ENCODE results near the gene MANBA. TPM values are rescaled to one million over a fixed set of nuclear protein-coding genes. Genes with fewer than 3 reads are reported as not detected.

Gene MANBA
- total RNA-seq, 1 experiment from 2014 or later = 13.6 TPM

DNA sequence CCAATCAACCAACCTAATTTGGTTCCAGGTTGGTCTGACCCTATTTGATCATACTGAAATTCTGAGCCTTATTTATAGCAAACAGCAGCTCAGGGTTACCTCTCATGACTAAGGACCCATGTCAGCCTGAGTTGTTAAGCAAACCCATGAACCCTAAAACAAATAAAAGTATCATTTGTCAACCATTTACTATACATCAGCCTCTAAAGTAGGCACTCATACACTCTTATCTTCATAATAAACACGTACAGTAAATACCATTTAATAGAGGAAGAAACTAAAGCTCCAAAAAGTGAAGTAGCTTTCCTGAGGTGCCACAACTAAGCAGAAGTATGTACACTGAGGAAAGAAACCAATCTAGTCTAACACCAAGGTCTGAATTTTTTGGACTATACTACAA is 25.2 kb downstream of the MANBA start:
- H3K4me1 Mint-ChIP-seq (ENCODE audit: low read depth, unreplicated experiment) = peaks cover 24% of the 10 kb centered on the region
- no peak for DNase-seq
- CTCF ChIA-PET = no interaction called here
- H3K27ac Mint-ChIP-seq (ENCODE audit: unreplicated experiment) = no peak overlapping the region
- H3K27me3 Mint-ChIP-seq (ENCODE audit: unreplicated experiment) = no peaks in the 10 kb centered on the region
- TF ChIP-seq, protein P1, sequence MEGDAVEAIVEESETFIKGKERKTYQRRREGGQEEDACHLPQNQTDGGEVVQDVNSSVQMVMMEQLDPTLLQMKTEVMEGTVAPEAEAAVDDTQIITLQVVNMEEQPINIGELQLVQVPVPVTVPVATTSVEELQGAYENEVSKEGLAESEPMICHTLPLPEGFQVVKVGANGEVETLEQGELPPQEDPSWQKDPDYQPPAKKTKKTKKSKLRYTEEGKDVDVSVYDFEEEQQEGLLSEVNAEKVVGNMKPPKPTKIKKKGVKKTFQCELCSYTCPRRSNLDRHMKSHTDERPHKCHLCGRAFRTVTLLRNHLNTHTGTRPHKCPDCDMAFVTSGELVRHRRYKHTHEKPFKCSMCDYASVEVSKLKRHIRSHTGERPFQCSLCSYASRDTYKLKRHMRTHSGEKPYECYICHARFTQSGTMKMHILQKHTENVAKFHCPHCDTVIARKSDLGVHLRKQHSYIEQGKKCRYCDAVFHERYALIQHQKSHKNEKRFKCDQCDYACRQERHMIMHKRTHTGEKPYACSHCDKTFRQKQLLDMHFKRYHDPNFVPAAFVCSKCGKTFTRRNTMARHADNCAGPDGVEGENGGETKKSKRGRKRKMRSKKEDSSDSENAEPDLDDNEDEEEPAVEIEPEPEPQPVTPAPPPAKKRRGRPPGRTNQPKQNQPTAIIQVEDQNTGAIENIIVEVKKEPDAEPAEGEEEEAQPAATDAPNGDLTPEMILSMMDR (IDR thresholded peaks at IDR 0.05; ENCODE audit: unreplicated experiment) = no peak
- BruUV-seq (replicated peaks) = no TSS peak
- peaks cover 2% of the 10 kb centered on the region for H3K9me3 Mint-ChIP-seq (ENCODE audit: low read depth, unreplicated experiment)
- H3K4me3 Mint-ChIP-seq (ENCODE audit: low read depth, unreplicated experiment) = no peak overlapping the region
- intact Hi-C loops (cut with micrococcal nuclease; ENCODE audit: unreplicated experiment) = loop anchor here (1.0 kb wide), 1 partner anchor 43 kb away; no protein-coding TSS in a partner anchor
- H3K36me3 Mint-ChIP-seq (ENCODE audit: insufficient read depth, unreplicated experiment) = no peaks in the 10 kb centered on the region

DNA sequence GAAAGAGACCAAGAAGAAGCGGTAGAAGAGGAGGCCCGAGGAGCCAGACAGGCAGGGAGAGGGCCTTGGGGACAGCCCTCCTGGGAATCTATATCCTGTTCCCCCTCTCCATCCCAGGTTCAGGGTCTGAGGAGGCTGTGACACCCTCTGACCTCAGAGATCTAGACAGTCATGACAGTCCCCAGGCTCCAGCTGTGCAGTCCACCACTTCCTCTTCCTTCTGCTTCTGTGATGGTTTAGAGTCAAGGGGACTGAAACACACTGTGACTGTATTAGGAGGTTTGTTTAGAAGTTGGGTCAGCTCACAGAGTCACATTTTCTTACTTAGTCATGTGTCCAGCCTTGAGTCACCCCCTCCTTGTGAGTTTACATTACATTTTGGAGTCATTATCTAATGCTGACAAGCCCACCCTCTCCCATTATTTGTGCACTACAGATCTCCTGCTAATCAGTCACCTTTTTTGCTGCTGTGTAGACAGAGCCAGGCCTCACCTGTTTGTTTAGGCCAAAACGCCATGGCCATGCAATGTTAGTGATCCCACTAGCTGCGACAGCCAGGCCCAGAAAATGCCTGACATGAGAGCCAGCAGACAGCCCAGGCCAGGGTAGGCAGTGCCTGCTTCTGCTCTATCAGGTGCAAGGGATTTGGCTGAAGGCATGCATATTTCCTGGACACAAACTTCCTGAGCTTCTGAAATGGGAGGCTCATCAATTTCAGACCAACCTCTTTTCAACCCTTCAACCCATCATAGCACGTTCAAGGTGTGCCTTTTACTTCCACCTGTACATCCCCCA is 26.0 kb downstream of the MANBA start:
- no peak for DNase-seq
- Mint-ChIP-seq H3K4me1 (ENCODE audit: low read depth, unreplicated experiment) (peaks cover 29% of the 10 kb centered on the region), H3K9me3 (ENCODE audit: low read depth, unreplicated experiment) (peaks cover 2% of the 10 kb centered on the region), H3K4me3 (ENCODE audit: low read depth, unreplicated experiment) (no peak overlapping the region), H3K27ac (ENCODE audit: unreplicated experiment) (peak overlapping the region; percentile 39), H3K27me3 (ENCODE audit: unreplicated experiment) (no peaks in the 10 kb centered on the region), H3K36me3 (ENCODE audit: insufficient read depth, unreplicated experiment) (no peaks in the 10 kb centered on the region)
- intact Hi-C loops (cut with micrococcal nuclease; ENCODE audit: unreplicated experiment) = loop anchor here (1.0 kb wide), 1 partner anchor 42 kb away; no protein-coding TSS in a partner anchor
- BruUV-seq (replicated peaks) = no TSS peak
- TF ChIP-seq, protein P1 (IDR thresholded peaks at IDR 0.05; ENCODE audit: unreplicated experiment) = no peak
- CTCF ChIA-PET = interaction anchor here (0.6 kb wide), 1 partner anchor 14 kb away, joined by 3 read pairs; no protein-coding TSS in a partner anchor

DNA sequence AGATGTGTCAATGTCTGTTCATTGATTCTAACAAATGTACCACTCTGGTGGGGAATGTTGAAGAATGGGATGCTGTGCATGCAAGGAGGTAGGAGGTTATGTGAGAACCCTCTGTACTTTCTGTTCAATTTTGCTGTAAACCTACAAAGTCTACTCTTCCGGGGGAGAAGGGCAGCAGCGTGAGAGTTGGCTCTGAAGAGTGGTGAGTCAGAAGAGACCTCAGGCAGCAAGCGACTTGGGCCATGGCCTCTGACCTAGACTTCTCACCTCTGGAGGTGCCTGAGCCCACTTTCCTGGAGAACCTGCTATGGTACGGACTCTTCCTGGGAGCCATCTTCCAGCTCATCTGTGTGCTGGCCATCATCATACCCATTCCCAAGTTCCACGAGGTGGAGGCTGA is 26.7 kb downstream of the MANBA start:
- TF ChIP-seq, protein P1 (IDR thresholded peaks at IDR 0.05; ENCODE audit: unreplicated experiment) = no peak

DNA sequence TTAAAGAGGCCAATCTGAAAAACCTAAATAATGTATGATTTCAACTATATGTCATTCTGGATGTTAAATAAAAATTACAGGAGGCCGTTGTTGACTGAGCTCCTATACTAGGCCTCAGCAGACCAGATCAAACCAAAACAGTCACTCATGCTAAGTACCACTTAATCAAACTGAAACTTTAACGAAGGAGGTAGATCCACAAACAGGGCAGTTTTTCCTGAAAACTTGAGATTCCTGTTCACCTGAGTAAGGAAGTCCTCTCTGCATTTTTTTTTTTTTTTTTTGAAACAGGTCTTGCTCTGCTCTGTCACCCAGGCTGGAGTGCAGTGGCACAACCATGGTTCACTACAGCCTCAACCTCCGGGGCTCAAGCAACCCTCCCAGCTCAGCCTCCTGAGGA is 27.7 kb downstream of the MANBA start:
- TF ChIP-seq, protein P1 (IDR thresholded peaks at IDR 0.05; ENCODE audit: unreplicated experiment) = no peak
- Mint-ChIP-seq H3K4me3 (ENCODE audit: low read depth, unreplicated experiment) (no peak overlapping the region), H3K36me3 (ENCODE audit: insufficient read depth, unreplicated experiment) (no peaks in the 10 kb centered on the region), H3K27me3 (ENCODE audit: unreplicated experiment) (no peaks in the 10 kb centered on the region), H3K27ac (ENCODE audit: unreplicated experiment) (no peak overlapping the region), H3K4me1 (ENCODE audit: low read depth, unreplicated experiment) (peaks cover 37% of the 10 kb centered on the region), H3K9me3 (ENCODE audit: low read depth, unreplicated experiment) (peaks cover 2% of the 10 kb centered on the region)
- intact Hi-C loops (cut with micrococcal nuclease; ENCODE audit: unreplicated experiment) = no loop called here
- BruUV-seq (replicated peaks) = no TSS peak
- no peak for DNase-seq
- CTCF ChIA-PET = no interaction called here

More for the DNA sequence above, 26.7 kb downstream of the MANBA start:
- H3K4me1 Mint-ChIP-seq (ENCODE audit: low read depth, unreplicated experiment) = peaks cover 36% of the 10 kb centered on the region
- H3K4me3 Mint-ChIP-seq (ENCODE audit: low read depth, unreplicated experiment) = no peak overlapping the region
- no peak for DNase-seq
- intact Hi-C loops (cut with micrococcal nuclease; ENCODE audit: unreplicated experiment) = no loop called here
- peaks cover 2% of the 10 kb centered on the region for H3K9me3 Mint-ChIP-seq (ENCODE audit: low read depth, unreplicated experiment)
- no peaks in the 10 kb centered on the region for H3K36me3 Mint-ChIP-seq (ENCODE audit: insufficient read depth, unreplicated experiment)
- H3K27ac Mint-ChIP-seq (ENCODE audit: unreplicated experiment) = no peak overlapping the region
- H3K27me3 Mint-ChIP-seq (ENCODE audit: unreplicated experiment) = no peaks in the 10 kb centered on the region
- no TSS peak for BruUV-seq (replicated peaks)
- CTCF ChIA-PET = interaction anchor here (0.6 kb wide), 1 partner anchor 15 kb away, joined by 3 read pairs; no protein-coding TSS in a partner anchor

All from Calu3 (cell line).